ENCODE results near the gene ZNF879.

The ZNF879 gene

GRCh38 chr5:179023528-179024189 is at the start of gene ZNF879:
Gene ZNF879 (plus strand): TSS chr5:179023804. CDS start chr5:179025005, 1,201 bp downstream.
- H3K4me3 ChIP-seq (ENCODE audit: low read depth, low read length) = peak within 1 kb of the TSS; percentile 58

GRCh38 chr5:178981381-178981780 is 42.2 kb upstream of the ZNF879 start:
- H3K4me3 ChIP-seq (ENCODE audit: low read depth, low read length) = no peak overlapping the region

GRCh38 chr5:178982941-178983340 is 40.7 kb upstream of the ZNF879 start:
- H3K4me3 ChIP-seq (ENCODE audit: low read depth, low read length) = no peak overlapping the region

- no peak overlapping the region for H3K4me3 ChIP-seq (ENCODE audit: low read depth, low read length)
Measured at GRCh38 chr5:178983728-178984127, 39.9 kb upstream of the ZNF879 start.

- H3K4me3 ChIP-seq (ENCODE audit: low read depth, low read length) = no peak overlapping the region
Measured at GRCh38 chr5:178984145-178985072, 39.2 kb upstream of the ZNF879 start.

GRCh38 chr5:178986326-178986960 is 37.2 kb upstream of the ZNF879 start:
- H3K4me3 ChIP-seq (ENCODE audit: low read depth, low read length) = no peak overlapping the region

- no peak overlapping the region for H3K4me3 ChIP-seq (ENCODE audit: low read depth, low read length)
Measured at GRCh38 chr5:178988436-178989220, 35.0 kb upstream of the ZNF879 start.

GRCh38 chr5:178989311-178989710 is 34.3 kb upstream of the ZNF879 start:
- H3K4me3 ChIP-seq (ENCODE audit: low read depth, low read length) = no peak overlapping the region

- H3K4me3 ChIP-seq (ENCODE audit: low read depth, low read length) = no peak overlapping the region
Measured at GRCh38 chr5:178990491-178990890, 33.1 kb upstream of the ZNF879 start.

- no peak overlapping the region for H3K4me3 ChIP-seq (ENCODE audit: low read depth, low read length)
Measured at GRCh38 chr5:178991190-178992145, 32.1 kb upstream of the ZNF879 start.

GRCh38 chr5:178992291-178992895 is 31.2 kb upstream of the ZNF879 start:
- H3K4me3 ChIP-seq (ENCODE audit: low read depth, low read length) = no peak overlapping the region

GRCh38 chr5:178993236-178993765 is 30.3 kb upstream of the ZNF879 start:
- H3K4me3 ChIP-seq (ENCODE audit: low read depth, low read length) = no peak overlapping the region

GRCh38 chr5:178993955-178994579 is 29.5 kb upstream of the ZNF879 start:
- H3K4me3 ChIP-seq (ENCODE audit: low read depth, low read length) = peak overlapping the region; percentile 20

GRCh38 chr5:178994580-178995340 is 28.8 kb upstream of the ZNF879 start, which contains the start of gene GRM6:
Gene GRM6 (minus strand): TSS chr5:178995320. CDS start chr5:178994944, 376 bp downstream.
- peak within 1 kb of the TSS; percentile 20 for H3K4me3 ChIP-seq (ENCODE audit: low read depth, low read length)

GRCh38 chr5:178995341-178995690 is 28.3 kb upstream of the ZNF879 start:
- H3K4me3 ChIP-seq (ENCODE audit: low read depth, low read length) = no peak overlapping the region

GRCh38 chr5:178996156-178996555 is 27.4 kb upstream of the ZNF879 start:
- H3K4me3 ChIP-seq (ENCODE audit: low read depth, low read length) = no peak overlapping the region

GRCh38 chr5:178997191-178997590 is 26.4 kb upstream of the ZNF879 start:
- no peak overlapping the region for H3K4me3 ChIP-seq (ENCODE audit: low read depth, low read length)

GRCh38 chr5:178998441-178998840 is 25.2 kb upstream of the ZNF879 start:
- no peak overlapping the region for H3K4me3 ChIP-seq (ENCODE audit: low read depth, low read length)
